DMS153 treated with DMSO at 0.1 percent for 48 hours (cell line): ENCODE data around the gene NUDT14.

ENCODE experiments used
- DNase-seq: peaks from one replicate; lab custom pipeline; 2025; ENCODE audit not compliant: unreplicated experiment; lab: John Stamatoyannopoulos, UW

NUDT14 gene

DNA sequence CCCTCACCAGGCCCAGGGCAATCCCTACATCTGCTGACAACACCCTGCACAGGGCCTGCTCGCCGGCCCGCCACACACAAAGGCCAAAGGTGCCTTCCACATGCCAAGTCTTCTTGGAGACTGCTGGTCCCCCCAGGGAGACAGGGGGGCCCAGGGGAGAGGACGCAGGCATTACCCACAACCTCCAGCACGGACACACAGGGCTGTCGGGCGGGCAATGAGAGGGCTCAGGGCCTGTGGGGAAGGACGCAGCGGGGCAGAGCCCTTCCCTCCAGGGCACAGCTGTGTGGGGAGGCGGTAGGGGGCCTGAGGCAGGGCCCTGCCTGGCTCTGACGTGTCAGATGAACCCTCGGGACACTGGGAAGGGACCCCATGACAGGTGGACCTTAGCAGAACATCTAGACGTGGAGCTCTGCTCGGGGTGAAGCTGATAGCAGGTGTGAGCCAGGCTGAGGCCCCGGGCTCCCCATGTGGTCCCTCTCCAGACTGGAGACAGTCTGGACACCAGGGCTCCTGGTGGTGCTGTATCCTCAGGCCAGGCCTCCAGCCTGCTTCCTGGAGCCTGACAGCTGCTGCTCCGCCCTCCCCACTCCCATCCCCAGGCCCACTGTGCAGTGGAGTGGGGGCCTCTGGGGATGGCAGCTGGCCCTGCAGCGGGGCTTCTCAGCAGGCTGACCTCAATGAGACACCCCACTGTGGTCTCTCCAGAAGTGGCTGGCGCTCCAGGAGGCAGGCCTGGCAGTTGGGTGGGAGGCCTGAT, 31.6 kb upstream of the NUDT14 start:
- DNase-seq = no peak

DNA sequence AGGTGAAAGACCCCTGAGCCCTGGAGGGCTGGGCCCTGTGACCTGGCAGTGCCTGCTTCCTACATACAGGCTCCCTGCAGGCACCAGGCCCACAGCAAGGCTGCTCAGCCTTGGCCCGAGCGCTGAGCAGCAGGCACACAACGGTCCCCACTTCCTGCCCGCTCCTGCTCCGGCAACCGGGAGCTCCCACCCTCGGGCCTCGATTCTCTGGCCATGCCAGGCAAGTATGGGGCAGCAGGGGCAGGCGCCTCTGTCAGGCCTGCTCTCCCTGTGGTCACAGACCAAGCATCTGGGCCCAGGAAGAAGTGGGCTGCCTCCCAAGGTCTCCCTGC, 30.6 kb upstream of the NUDT14 start:
- DNase-seq = no peak

DNA sequence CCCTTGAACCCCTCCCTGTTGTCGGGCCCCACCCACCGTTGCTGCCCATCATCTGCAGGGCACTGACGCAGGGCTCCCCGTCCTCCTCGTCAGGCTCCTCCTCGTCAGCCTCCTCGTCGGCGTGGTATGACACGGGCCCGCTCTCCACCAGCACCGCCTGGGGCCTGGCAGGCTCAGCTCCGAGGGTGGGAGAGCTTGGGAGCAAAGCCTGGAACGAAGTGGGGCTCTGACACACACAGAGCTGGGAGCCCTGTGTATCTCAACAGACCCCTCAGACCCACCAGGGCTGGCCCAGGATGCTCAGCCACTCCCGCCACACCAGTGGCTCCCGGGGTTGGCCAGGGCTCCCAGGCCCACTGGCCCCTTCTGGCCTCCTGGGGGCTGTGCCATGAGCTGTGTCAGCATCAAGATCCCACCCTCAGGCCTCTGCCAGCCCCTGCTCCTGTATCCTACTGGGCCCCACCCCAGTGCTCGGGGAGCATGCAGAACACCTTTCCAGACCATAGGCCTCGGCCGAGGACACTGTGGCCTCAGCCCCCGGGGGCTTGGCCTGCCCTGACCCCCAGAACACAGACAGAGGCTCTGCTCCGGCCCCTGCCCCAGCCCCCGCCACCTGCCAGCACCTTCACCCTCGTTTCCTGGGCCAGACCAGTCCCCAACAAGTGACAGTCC, 30.1 kb upstream of the NUDT14 start:
- no peak for DNase-seq

DNA sequence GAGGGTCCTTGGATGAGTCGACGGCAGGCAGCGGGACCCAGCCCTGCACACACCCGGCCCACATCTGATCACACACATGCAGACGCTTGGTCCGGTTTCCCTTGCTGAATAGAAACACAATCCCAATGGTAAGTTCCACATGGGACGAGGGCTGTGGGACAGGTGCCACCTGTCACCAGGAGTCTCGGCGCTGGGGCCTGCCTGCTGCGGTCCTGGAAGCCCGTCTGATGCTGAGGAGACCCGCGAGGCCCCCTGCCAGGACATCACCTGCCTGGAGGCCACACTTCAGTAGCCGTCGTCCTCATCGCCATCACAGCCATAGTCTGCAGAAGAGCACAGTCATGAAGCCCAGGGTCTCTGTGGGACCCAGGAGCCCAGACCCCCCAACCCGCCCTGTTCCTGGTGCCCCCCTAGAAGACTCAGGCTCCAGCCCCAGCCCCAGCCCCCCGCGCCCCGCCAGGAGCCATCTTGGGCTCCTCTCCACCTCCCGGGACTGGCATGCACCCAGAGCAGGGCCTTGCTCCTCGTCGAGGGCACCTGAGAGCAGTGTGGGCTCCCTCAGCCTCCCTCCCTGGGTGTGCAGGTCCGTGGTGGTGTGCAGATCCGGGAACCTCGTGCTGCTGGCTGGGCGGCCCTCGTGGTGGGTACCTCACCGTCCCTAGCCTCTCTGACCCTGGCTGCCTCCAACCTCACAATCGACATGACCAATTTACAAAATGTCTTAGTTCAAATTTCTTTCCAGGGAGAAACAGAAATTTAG, 29.3 kb upstream of the NUDT14 start:
- DNase-seq = no peak

DNA sequence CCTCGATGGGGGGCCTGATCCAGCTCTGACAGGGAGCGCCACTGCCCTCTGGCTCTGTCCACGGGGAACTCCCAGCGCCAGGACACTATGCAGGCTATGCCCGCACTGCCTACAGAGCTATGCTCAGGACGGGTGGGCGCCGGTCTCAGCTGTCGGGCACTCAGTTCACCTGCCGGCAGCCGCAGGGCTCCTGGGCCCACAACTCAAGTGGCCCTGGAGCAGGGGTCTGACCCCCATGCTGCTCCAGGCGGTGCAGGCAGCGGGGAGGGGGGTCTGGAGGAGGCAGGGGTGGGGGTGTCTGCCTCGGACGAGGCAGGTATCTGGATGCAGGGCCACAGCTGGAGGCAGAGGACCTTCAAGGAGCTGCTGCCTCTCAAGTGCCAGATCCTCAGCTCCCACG, 28.5 kb upstream of the NUDT14 start:
- DNase-seq = no peak

DNA sequence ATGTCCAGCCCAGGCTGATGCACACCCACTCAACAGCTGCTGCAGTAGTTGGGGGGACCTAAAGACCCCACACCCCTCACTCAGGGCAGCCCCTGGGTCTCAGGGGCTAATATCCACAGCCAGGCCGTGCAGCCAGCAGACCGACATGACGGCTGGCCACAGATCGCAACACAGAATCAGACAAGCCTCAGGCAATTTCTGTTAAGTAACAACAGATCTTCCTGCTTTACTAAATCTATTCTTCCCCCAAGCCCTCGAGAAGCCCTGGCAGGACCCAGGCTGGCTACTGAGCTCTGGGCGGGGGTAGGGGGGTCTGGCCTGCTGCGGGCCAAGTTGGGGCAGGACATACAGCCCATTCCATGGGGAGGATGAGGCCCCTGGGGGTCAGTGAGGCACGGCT, 28.0 kb upstream of the NUDT14 start:
- DNase-seq = no peak

DNA sequence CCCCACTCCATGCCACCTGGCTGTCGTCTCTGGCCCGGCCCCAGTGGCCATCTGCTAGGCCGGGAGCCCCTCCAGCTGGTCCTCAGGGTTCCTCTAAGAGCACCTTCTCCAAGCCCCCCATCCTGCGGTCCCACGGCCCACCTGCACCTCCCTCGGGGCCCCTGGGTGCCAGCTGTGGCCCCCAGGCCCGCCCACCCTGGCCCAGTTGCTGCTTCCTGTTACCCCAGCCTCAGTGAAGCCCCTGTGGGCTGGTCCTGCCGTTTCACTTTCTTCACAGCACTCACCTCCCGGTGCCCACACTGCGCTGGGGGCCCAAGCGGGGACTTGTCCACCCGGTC, 27.6 kb upstream of the NUDT14 start:
- no peak for DNase-seq

DNA sequence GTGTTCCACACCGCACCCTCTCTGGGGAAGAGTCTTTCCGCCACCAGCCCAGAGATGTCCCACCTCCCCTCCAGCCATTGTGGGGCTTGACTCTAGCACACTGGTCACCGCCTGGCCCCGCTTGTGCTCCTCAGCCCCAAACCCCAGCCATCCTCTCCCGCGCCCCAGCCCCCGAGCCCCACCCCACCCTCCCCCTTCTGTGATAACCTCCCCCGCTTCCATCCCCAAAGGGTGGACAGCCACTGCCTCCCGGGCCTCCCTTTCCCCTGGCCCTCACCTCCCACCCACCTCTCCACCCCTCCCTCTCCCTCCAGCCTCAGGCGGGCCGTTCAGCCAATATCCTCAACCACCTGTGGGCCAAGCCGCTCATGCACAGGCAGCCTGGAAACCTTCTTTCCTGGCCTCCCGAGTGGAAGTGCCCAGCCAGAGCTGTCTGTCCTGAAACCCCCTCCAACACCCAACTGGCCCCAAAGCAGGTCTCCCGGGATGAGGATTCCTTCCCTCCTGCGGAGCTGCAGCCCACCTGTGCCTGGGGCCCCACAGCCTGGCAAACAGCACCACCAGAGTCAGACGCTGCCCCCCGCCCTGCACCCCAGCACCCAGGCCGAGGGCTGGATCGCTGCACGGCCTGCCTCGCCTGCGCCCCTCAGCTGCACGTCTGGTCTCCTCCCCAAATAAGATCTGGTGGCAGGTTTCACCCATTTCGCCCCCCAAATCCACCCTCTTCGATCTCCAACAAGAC, 27.1 kb upstream of the NUDT14 start:
- DNase-seq = no peak

DNA sequence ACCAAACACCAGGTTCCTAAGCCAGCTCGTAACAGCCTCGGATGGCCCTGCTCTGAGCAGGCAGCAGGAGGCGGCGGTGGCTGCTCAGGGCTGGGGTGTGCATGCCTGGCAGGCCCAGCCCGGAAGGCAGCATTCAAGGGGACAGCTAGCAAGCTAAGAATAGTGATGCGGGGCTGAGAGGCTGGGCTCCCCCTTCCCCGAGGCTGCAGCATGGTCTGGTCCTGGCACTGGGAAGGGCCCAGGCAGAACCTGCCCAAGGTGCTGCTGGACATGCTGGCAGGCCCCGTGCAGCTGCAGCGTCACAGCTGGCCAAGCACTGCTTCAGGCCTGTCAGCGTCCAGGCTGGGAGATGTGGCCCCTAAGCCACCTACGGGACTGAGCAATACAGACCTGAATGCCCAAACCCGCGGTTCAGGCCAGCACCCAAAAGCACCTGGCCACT, 26.4 kb upstream of the NUDT14 start:
- no peak for DNase-seq

DNA sequence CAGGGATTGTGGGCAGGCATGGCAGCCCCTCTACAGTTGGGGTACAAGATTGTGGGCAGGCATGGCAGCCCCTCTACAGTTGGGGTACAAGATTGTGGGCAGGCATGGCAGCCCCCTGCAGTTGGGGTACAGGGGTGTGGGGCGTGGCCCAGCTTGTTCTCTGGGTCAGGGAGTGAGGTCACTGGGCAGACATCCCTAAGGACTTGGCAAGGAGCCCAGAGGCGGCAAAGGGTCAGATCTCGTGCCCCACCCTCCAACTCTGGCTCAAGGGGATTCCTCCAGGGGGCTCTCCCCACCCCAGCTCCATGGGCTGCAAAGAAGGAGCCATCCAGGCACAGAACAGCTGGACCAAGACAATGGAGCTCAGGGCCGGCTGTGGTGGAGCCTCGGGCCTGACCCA, 25.8 kb upstream of the NUDT14 start:
- no peak for DNase-seq

DNA sequence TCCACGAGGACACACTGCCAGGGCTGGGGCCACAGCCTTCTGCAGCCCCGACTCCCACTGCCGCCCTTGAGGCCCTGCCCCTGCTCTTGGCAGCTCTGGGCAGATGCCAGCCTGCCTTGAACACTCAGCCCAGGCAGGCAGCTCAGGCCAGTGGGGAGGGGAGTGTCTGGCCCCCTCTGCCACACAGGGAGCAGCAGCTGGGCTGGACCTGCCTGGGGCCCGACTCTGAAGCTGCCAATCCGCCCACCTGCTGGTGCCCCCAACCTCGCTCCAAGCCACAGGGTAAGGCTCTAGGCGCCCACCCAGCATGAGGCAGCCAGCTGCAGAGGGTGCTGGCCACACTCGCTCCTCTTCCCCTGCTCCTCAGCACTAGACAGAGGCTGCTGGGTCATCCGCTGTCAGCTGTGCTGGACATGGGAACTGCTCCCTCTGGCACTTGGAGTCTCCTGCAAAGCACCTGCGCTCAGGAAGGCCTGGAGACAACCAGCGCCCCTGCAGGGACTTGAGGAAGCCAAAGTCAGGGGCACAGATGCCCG, 24.6 kb upstream of the NUDT14 start:
- no peak for DNase-seq

DNA sequence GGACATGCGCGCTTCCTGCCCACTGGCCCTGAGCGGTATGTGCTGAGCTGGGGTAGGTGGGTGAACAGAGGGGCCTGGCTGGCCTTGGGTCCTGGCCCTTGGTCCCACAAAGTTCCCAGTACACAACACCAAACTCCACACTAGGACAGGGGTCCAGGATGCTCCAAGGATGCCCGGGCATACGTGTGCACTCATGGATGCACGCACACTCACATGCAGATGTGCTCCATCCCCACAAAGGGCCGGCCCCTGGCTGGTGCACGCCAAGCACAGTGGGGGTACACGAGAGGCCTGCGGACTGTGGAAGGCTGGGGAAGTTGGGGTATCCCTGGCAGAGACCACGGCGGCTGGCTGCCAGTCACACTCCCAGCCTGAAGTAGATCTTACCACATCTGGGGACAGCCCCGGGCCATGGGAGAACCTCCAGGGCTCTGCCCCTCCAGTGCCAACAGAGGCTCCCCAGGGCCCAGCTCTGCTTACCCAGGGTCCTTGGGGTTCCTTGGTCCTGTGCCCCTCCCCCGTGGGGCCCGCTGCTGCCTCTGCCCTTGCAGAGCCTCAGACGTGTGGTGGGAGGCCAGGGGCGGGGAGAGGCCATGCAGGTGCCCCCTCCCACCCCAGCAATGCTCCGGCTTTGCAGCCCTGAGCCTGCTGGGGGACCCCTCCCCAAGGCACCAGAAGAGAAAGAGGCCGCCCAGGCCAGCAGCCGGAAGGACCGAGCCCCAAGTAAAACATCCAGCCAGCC, 24.0 kb upstream of the NUDT14 start:
- no peak for DNase-seq

DNA sequence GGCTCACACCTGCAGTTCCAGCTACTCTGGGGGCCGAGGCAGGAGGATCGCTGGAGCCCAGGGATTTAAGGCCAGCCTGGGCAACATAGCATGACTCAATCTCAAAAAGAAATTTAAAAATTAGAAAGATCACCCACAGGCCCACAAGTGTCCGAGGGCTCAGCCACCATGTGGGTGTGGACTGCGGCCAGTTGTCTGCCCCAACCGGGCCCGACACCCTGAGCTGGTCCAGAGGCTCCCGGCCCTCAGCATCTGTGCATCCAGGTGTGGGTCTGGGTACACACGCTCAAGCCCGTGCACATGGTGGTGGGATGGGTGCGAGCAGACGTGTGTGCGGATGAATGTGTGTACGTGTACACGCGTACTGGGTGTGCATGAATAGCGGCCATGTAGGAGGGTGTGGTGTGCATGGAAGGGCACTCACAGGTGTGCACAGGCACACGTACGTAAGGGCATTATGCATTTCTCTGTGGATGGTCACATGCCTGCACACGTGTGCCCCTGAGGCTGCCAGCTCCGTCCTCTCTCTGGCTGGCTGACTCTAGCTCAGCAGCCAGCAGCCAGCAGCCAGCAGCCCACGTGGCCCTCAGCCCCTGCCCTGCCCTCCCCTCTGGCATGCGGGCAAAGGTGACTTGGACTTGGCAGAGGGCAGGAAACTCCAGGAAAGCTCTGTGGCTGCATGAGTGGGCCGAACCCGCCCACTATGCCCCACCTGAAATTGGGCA, 23.3 kb upstream of the NUDT14 start:
- DNase-seq = no peak

DNA sequence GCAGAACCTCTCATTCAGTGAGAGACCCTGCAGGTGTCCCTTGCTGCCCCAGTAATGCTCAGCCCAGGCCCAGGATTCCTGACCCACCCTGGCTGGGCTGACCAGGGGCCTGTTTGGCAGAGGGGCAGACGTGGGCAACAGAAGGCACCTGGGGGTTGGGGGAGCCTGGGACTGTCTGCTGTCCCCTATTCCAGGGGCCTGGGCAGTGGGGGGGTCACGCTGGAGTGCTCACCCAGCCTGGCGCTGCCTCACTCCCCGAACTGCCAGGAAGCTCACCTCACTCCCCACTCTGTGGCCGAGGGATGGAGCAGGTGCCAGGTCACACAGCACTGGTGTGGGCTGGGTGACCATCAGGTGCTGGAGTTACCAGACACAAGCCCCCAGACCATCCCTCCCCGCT, 22.6 kb upstream of the NUDT14 start:
- DNase-seq = no peak

DNA sequence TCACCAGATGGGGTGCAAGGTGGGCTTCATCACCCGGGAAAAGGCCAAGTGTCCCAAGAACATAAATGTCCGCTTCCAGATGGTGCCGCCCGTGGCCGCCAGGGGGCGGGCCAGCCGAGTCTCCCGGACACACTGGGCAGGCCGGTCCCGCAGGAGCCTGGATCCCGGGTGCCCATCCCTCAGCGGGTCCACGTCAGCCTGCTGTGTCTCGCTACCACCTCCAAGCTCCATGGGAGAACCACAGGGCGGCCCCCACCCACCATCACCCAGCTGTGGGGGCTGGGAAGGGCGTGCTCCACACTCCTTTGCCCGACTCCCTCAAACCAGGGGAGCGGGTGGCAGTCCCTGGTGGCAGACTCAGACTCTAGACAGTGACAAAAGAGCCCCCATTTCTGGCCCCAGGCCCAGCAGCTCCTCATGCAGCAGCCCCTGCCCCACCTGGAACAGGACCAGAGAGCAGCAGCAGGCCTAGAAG, 22.0 kb upstream of the NUDT14 start:
- no peak for DNase-seq

DNA sequence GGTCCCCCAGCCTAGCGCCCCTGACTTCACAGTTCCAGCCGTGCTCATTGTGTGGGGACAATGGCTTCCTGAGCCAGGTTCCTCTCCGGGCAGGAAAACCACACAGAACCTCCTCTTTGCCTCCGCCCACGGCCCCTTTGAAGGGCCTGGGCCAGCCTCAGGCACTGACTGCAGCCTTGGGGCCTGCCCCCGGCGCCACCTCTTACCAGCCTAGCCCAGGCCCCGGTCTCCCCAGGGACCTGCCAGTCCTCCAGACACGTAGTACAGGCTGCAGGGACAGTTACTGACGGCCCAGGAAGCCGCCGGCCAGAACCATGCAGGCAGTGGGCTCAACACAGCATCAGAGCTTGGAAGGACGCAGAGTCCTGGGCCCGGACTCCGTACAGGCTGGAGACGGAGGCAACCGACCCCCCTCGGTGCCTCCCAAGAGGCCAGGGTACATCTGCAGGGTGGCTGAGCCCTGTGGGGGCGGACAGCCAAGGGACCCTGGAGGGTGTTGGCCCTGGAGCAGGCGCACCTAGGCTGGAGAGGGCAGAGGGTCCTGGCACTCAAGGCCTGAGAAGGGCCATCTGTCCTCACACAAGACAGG, 20.9 kb upstream of the NUDT14 start:
- peak; percentile 31 for DNase-seq

DNA sequence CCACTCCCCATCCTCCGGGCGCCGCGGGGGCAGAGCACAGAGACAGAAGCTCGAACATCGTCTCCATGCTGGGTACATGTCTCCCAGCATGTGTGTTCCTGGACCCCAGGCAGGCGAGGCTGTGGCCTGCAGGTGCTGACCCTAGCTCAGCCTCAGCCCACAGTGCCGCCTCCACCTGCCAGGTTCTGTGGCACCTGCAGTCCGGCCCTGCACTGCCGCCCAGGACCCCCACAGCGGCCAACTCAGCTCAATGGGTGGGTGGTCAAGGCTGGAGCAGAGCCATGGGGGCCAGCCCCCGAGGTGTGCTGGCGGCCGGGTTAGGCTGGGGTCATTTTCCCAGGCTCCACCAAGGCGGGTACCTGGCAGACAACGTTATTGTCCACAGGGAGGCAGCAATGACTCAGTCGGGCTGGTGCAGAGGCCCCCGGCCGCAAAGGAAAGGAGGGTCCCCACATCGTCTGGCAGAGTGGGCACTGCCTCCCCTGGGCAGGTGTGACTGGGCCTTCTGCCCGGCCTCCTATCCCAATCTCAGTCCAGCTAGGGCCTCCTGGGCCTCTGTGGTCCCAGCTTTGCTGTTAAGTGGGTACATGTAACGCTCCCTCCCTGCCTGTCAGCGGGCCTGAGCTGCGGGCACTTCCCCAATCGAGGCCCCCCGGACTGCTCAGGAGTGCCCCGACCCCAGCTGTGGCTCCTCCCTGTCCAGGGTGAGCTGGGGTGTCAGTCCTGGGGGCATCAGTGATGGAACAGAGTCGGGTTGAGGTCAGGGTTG, 20.2 kb upstream of the NUDT14 start:
- no peak for DNase-seq

DNA sequence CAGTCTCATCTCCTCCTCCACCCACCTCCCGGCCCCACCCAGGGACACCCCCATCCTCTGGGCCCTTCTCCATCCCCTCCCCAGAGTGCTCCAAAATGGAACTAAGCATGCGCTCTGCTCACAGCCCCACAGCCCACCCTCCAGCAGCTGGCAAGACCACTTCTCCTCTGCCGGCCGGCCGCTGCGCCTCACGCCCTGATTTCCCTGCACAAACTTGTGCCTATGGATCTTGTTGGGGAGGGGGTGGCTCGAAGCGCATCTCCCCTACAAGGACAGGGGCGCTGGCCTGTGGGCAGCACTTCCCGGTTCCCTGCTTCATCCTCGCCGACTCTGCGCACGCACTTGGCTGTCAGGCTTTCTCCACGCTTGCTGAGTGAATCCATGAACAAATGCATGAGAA, 19.5 kb upstream of the NUDT14 start:
- no peak for DNase-seq

DNA sequence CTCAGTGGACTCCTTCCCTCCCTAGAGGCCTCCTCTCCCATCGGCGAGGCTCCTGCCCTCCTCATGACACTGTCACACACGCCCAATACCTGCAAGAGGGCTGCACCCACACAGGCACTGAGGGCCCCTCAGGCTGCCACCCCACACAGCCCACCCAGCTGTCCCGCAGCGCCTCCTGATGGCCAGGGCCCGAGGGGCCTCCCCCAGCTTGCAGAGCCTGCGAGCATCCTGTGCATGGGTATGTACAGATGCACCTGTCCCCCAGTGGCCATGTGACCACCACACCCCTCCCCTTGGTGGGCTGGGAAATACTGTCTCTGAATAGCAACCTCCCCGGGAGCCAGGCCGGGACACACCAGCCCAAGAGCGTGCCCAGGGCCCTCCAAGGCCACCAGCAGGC, 19.0 kb upstream of the NUDT14 start:
- DNase-seq = no peak
